Coronary artery (tissue), 2 donors: ENCODE results near the gene TAP2.
"Not testable (repeated sequence)": the region's sequence is repeated elsewhere in the genome, so short reads cannot be mapped to it uniquely, and the experiment has no call there.

Source experiments
- DNase-seq: peaks from one replicate; pipeline ENCODE4 v3.0.0-alpha.2; 2017; ENCODE audit warnings: low spot score
- H3K27ac ChIP-seq, 2 donors: fragments of 200-600 bp; sonication (generic); one replicate each; pipeline ENCODE4 v1.5.1; 2016 to 2019
- H3K4me3 ChIP-seq: fragments of 200-600 bp; sonication (generic); 2 replicates; pipeline ENCODE4 v1.5.1; 2016; ENCODE audit warnings: mild to moderate bottlenecking, moderate library complexity
- TF ChIP-seq, protein P1 (sequence below): fragments of 200-600 bp; sonication (generic); IDR thresholded peaks from one replicate; pipeline ENCODE4 v1.5.1; 2019; ENCODE audit warnings: antibody characterized with exemption

Gene TAP2

DNA sequence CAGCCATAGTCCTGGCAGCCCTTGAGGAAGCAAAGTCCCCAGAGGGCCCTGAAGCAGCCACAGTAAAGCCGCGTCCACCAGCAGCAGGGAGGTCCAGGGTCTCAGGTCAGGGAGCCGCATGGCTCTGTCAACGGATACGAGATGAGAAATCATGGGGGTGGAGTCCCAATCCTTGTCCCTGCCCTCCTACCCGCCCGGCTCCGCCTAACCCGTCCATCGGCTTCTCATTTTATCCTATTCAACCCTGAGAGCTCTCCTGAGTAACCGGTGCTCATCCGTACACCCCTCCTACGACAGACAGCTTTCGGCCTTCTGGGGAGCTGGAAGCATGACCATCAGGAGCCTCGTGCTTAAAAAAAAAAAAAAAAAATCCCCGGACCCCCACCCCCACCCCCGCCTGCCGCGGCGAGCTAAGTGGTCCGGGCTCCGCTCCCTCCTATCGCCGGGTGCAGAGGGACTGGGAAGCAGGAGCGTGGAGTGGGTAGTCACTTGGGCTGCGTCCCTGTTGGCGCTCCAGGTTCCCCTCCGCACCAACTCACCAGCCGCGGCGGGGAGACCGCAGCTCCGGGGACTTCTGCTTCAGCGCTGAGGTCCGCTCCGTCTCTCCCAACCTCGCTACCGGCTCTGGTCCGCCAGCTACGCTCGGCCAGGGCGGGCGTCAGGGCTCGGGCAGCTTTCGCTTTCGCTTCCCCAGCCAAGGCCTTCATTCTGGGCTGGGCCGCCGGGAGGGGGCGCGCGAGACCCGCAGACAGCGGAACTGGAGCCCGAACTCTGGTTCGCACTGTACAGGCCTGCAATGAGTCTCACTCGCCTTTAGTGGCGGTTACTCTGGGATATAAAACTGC, at the start of gene TAP2:
TSS of gene TAP2 (minus strand) at position 626 of the 845 bp plus-strand sequence. CDS start at position 120, 506 bp downstream.
- Histone ChIP-seq H3K27ac (peak within 1 kb of the TSS; percentile 92 to 97), H3K4me3 (peak within 1 kb of the TSS; percentile 83)
- DNase-seq, result peak; percentile 96
- TF ChIP-seq, protein P1, sequence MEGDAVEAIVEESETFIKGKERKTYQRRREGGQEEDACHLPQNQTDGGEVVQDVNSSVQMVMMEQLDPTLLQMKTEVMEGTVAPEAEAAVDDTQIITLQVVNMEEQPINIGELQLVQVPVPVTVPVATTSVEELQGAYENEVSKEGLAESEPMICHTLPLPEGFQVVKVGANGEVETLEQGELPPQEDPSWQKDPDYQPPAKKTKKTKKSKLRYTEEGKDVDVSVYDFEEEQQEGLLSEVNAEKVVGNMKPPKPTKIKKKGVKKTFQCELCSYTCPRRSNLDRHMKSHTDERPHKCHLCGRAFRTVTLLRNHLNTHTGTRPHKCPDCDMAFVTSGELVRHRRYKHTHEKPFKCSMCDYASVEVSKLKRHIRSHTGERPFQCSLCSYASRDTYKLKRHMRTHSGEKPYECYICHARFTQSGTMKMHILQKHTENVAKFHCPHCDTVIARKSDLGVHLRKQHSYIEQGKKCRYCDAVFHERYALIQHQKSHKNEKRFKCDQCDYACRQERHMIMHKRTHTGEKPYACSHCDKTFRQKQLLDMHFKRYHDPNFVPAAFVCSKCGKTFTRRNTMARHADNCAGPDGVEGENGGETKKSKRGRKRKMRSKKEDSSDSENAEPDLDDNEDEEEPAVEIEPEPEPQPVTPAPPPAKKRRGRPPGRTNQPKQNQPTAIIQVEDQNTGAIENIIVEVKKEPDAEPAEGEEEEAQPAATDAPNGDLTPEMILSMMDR, result peak; percentile 92

DNA sequence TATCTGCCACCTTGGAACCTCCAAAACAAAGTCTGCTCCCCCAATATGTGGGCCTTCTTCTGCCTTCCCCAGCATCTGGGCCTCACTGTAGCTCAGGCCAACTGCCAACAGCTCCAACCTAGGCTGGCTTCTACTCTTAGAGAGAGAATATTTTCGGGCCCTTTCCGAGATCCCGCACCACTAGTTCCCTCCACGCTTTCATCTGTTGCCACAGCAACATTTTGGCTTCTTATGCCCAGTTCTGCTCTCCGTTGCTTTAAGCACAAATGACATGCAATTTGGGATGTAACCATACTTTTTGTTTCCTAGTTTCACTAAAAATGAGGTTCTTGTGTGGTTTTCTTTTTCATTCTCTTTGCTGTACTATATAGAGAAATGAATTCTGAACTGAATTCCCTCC, 49.1 kb upstream of the TAP2 start:
- TF ChIP-seq, protein P1, result no peak
- no peak for DNase-seq
- Histone ChIP-seq H3K27ac (peak overlapping the region in 1 of 2 donors; percentile 47), H3K4me3 (no peak overlapping the region)

DNA sequence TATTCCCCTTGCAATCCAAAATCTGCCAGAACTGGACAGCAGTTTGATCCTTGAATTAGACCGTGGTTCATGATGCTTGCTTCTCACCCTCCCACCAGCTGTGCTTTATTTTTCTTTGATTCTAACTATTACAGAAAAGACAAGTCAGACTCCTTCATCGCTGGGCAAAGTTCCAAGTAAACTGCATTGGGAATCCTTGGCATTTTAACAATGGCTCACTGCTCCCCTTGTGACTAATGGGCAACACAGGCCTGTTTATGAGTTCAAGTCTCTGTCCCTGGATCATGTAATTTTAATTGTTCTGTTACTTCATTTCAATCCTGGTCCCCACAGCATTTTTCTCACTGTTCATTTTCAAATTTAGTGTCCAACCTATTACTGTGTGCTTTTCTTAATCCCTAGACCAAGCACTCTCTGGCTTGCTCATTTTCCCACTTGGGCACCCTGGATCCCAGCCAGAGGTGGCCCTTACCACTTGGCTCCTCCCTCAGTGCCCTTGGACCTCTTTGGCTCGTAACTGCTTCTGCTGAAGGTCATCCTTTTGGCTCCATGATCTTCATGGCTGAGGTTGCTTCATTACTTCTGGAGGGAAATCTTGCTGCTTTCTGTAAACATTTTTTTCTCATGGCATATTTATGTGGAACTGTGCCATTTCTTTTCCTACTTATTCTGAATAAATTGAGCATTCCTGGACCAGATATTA, 48.3 kb upstream of the TAP2 start:
- DNase-seq, result no peak
- peak overlapping the region in 1 of 2 donors; percentile 36 for H3K27ac ChIP-seq
- TF ChIP-seq, protein P1, result no peak
- H3K4me3 ChIP-seq, result no peak overlapping the region

DNA sequence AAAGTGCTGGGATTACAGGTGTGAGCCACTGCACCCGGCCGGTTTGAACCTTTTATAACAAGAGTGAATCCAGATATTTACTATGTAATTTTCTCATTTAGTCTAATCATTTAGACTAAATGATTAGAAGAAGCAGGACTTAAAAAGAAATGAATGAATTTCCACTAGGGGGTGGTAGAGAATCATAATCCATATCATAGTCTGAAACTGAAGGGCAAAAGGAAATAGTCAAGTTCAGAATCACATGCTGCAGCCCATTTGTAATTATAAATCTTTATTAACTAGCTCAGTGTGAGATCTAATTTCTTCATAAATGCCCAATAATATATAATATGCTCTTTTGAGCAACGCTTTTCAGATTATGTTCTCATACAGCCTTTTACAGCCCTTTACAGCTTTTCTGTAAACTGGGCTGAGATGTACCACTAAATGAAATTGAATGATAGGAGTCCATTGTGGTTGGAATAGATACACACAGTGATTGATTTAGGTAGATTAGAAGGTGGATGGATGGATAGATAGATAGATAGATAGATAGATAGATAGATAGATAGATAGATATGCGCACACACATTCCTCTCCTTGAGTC, 47.3 kb upstream of the TAP2 start:
- Histone ChIP-seq H3K4me3 (no peak overlapping the region), H3K27ac (no peak overlapping the region)
- TF ChIP-seq, protein P1, result peak; percentile 48
- DNase-seq, result no peak

DNA sequence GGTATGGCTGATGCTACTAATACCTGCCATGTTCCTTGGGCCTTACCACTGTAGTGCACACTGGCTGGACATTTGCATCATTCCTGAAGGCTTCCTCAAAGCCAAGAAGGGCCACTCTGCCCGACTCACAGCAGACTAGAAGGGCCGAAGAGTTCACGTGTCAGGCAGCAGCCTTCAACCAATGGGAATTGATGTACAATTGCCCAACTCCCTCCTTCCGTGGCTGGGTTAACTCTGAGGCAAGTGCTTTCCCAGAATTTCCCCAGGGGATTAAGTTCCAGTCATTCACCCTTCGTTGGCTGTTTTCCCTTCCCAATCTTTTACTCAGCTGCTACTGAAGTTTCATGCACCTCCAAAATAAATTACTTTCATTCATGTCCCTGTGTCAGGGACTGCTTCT, 45.2 kb upstream of the TAP2 start:
- Histone ChIP-seq H3K4me3 (no peak overlapping the region), H3K27ac (no peak overlapping the region)
- no peak for DNase-seq
- TF ChIP-seq, protein P1, result no peak

DNA sequence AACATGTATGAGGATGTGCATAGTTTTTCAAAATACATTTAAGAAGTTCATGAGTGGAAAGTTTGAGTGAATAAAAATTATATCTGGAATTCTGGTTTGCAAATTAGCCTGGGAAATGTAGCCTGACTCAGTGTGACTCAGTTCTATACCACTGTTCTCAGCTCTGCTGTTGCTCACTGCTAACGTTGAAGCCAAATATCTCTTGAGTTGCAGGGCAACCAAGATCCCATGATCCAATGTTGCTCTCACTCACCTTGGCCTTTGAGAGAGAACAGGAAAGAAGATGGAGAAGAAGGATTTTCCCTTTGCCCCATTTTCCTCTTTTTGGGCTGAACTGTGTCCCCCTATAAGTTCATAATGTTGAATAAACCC, 44.3 kb upstream of the TAP2 start:
- H3K27ac ChIP-seq, result no peak overlapping the region
- DNase-seq, result no peak
- no peak overlapping the region for H3K4me3 ChIP-seq
- TF ChIP-seq, protein P1, result no peak

DNA sequence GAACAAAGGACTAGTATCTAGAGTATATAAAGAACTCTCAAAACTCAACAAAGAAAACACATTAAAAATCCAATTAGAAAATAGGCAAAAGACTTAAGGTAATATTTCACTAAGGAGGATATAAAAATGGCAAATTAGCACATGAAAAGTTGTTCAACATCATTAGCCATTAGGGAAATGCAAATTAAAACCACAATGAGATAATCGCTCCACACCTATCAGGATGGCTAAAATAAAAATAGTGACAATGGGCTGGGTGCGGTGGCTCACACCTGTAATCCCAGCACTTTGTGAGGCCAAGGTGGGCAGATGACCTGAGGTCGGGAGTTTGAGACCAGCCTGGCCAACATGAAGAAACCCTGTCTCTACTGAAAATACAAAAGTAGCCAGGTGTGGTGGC, 42.4 kb upstream of the TAP2 start:
- not testable (repeated sequence) for H3K4me3 ChIP-seq, H3K27ac ChIP-seq, DNase-seq
